Activated CD4-positive, alpha-beta T cell treated with anti-CD3 and anti-CD28 coated beads, Interleukin-2, amount 50 U/mL, for 1 hour (primary cell): ENCODE results near the gene CHRNA7.

Experiments
- DNase-seq: peaks from one replicate; pipeline ENCODE4 v3.0.0-alpha.2; 2020

Gene CHRNA7

DNA sequence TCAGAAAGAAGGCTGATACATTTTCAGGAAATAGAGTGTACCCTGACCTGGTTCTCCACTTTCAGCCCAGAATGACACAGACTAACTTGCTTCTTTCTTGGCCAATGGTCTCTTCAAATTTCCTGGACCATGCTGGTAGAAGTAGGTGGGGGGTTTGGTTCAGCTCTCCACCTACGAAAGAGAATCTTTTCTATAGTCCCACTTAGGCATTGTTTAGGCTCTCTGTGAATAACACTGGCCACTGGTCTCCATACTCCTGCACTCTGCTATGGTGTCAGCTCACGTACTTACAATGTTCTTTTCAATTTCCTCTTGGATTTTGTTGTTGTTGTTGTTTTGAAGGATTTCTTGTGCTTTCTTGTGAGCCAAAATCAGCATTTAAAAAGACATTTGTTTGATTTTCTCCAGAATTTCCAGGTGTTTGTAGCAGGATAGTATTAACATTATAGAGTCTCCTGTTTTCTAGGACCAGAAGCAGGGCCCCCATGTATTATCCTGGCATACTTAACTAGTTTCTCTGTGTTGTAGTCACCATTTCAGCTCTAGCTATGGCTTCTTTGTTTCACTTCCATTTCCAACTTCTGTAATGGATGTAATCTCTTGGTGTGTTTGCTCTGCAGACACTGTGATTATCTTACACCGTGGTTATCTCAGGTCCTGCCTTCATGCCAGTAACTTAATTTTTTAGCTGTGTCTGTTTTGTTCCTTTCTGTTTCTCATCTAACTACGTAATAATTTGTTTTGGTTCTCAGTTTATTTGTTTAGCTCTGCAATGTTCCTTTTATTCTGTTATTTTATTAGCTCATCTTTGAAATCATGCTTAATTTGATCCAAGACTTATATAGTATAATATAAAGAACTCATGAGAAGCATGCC, 61.4 kb downstream of the CHRNA7 start:
- DNase-seq = no peak

DNA sequence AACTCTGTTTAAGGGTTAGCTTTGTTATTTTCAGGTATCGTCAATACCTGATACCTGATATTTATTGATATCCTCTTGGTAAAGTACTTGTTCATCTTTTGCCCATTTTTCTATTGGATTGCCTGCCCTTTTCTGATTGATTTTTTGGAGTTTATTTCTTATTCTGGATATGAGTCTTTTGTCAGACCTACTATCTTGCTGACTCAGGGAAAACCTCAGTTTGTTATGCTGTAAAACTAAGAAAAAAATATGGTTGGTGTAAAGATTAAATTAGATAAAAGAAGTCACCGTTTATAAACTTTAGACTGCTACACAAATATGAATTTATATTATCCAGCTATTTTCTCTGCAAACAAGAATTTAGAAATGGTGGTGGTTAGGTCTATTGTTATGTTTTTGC, 65.9 kb downstream of the CHRNA7 start:
- DNase-seq = no peak

DNA sequence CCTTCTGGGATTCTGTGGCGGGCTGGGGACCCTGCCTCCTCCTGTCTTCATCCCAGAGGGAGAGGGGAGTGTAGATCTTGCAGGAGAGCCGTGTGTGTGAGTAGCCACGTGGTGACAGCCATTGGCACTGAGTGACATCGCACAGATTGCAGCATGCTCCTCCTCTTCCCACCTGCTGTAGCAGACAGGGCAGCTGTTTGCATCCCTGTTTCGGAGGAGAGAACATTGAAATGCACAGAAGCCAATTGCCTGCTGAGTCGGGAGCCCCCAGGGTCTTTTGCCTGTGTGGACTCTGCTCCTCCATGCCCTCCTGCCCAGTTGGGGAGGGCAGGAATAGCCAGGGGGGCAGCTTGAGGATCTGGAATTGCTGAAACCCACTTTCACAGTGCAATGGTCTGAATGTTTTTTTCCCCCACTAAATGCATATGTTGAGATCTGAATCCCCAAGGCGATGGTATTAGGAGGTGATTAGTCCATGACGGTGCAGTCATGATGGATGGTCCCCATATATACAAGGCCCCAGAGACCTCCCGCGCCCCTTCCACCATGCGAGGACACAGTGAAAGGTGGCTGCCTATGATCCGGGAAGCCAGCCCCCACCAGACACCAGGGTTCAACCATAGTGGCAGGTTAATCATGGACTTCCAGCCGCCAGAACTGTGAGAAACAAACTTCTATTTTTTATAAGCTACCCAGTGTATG, 66.8 kb downstream of the CHRNA7 start:
- no peak for DNase-seq

DNA sequence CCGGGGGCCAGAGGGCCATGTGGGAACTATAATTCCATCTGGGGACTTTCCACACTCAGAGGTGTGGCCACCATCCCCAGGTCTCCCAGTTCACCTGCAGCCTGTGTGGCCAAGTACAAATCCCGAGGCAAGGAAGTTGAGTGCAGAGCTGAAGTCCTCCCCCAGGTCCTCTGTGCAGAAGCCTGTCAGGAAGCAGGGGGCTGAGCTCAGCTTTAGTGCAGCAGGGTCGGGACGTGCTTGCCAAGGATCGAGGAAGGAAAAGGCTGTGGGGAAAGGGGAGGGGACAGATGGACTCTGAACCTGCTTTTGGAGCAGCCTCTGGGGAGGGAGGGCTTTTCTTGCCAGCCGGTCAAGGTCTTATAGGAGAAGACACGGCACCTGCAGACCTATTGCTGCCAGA, 67.7 kb downstream of the CHRNA7 start:
- DNase-seq = no peak

DNA sequence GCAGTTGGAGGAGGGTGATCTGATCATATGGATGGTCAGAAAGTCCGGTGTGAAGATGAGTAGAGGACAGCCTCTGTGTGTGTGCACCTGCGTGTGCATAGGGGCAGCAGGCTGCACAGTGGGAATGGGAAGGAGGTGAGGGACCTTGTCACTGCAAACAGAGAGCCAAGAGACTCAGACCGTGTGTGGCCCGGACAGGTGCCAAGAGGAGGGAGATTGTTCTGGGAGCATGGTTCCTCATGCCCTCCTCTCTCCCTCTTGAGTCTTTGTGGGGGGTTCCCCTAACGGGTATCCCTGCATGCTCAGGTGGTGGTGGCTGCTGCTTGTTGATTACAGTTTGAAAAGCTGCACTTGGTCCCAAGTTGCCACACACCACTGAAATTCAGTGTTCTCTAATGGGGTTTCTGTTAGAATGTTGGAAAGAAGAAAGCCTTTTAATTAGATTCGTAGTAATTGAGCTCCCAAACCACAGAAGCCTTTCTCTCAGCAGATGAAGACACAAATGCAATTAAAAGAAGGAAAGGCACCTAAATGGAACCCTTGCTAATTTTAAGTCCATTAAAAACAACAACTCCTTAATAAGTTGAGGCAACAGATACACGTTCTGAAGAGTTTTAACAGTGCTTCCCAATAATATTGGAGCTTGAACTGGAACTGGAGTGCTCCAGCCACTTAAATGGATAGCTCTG, 68.9 kb downstream of the CHRNA7 start:
- no peak for DNase-seq

DNA sequence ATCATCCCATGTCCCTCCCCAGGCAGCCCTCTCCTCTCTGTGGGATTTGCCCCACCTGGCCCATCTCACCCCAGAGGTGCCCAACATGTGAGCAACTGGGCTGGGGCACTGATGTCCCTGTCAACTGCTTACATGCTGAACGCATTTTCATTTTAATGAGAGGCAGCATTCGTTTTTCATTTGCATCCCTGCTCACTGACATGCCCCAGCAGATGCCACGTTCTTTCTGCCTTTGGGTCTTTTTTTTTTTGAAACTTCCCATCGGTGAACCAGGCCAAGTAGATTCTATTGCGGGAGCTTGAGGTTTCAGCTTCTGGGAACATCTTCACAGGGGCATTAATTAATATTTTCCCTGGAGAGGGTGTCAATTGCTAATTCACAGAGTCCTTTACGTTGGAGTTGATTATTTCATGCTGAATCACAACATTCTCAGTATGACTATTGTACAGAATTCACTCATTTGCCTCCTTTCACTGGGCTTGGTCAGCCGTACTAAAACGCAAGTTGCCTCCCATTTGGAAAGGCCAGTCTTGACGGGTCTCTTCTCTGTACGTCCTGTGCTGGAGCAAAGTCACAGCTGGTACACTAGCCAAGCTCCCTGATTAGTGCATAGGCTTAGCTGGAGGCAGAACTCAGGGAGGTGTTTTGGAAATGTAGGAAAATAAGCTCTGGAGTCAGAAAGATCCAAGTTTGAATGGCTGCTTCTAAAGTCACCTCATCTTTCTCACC, 69.8 kb downstream of the CHRNA7 start:
- DNase-seq = no peak

DNA sequence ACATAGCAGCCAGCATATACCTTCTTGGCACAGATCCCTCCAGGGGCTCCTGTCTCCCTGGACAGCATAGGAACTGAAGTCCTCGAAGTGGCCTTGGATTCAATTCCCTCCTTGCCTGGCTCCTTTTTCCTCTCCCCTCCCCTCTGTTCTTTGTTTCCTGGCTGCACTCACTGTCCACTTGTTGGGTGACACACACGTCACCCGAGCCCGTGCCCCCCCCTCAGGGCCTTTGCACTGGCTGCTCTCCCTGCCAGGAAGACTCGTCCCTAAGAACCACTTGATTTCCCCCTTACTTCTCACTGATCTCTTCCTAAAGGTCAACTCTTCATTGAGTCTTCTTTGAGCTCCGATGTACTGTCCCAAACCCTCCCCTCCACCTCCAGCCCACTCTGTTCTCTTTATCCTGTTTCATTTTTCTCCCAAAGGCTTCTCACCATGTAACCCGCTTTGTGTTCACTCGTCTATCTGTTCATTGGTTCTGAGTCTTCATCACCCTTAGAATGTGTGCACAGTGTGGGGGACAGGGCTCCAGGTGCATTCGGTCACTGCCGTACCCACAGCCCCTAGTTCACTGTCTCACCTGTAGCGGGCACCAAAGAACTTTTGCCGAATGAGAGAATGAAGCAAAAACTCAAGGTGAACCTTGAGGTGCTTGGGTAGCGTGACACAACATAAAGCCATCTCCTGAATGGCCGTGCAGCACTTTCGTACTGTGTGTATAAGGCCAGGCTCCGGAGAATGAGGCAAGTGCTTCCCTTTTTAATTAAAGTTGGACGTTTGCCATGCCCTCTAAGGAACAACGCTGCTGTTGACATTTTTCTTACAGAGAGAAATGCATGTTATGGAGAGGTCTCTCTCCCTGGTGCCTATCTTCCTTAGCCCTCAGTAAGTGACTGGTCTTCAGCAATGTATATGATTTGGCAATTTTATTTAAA, 74.0 kb downstream of the CHRNA7 start:
- DNase-seq = no peak

DNA sequence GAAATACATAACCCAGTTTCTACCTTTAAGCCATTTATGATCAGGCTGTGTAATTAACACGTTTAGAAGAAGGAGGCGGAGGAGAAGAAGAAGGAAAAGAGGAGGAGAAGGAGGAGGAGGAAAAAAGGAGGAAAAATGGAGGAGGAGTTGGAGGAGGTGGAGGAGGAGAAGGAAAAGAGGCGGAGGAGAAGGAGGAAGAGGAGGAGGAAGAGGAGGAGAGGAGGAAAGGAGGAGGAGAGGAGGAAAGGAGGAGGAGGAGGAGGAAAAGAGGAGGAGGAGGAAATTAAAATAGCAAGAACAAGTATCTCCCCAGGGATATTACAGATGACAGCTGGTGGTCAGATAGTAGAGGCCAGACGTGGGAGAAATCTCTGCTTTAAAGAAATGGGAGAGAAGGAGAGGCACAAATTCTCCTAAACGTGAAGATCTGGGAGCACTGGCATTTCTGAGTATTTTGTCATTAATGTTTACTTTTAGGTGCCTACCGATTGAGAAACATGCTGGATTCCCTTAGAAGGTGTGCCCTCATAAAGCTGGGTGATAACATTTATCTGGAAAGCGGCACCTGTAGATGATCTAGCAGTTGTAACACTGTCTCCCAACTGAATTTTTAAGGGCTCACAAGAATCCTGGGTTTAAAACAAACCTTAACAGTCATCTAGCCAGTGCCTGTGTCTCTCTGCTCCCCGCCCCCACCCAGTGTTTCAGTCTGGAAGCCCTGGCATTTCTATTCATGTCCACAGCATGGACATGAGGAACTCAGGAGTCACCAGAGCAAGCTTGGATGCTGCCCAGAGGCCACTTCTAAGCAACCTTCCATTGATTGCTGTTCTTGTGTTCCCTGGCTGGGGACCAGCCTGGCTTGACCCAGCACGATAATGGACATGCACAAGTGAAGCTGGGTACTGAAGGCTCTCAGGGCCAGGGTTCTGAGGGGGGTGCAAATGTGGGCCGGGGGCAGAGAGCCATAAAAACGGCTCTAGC, 75.2 kb downstream of the CHRNA7 start:
- no peak for DNase-seq

DNA sequence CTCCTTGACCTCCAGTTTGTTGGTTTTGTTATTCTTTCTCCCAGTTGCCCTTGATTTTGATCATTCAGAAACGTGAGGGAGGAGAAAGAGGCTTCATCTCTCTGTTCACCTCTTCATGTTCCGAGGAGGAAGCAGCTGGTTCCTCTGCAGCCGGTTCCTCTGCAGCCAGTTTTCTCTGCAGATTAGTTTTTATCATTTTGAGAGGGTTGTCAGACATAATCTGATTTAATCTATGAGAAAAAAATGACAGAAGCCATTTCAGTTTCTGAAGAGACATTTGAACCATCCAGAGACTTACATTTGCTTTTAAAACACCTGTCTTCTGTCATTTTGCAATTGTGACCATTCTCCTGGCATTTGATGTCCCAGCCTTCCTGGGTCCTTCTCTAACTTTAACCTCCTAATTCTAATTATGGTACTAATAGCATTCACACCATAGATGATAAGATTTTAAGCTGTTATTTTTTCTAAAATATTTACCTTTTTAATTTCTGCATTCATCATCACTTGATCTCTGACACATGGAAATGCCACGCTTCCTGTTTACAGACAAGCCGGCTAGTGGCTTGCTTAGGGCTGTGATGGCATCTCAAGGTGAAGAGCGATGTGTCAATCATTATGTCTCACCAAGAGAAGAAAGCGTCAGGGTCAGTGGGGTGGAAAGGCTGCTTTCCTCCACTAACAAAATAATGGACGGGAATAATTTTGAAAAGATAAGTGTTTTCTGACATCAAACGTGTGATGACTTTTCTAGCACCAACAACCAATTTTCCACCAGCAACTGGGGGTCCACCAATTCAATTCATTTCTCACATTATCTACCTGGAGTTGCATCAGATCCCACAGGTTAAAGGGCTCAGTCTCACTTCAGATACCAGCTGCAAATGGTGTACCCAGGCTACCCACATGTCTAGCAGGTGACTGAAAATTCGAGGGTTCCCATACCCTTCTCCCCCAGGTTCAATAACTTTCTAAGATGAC, 76.4 kb downstream of the CHRNA7 start:
- DNase-seq = no peak

DNA sequence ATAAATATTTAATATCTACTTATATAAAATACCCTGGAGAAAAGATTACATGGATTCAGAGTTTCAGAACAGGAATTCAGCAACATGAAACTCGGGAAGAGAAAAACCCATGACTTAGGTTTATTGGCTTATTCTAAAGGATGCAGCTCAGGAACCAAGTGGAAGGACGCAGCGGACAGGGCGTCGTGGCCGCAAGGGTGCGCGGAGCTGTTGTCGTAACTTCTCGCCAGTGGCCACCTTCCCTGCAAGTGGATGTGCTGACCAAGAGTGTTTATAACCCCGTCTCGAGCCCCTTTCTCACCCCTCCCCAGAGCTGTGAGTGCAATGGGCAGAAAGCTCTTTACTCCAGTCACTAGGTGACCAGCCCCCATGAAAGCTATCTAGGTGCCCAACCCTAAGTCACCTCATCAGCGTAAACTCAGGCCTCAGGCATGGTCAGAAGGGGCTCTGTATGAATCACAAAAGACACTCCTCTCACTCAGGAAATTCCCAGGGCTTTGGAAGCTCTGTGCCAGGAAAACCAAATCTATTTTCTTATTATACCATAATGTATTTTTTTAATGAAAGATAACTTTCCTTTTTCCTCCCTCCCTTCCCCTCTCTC, 77.3 kb downstream of the CHRNA7 start:
- no peak for DNase-seq

DNA sequence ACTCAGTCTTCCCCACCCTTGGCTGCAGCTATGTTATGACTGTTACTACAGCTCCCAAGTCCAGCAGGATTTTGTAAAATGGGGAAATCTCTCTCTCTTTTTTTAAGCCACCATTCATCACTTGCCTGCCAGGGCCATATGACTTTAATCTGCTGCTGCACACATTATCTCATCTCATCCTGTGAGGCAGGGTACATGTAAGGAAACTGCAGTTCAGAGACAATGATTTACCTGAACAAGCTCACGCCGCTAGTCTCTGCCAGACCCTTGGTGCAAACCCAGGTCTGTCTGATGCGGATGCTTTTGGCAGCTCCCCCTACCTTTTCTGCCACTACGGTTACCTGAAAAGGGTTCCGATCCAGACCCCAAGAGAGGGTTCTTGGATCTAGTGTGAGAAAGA, 78.3 kb downstream of the CHRNA7 start:
- no peak for DNase-seq

DNA sequence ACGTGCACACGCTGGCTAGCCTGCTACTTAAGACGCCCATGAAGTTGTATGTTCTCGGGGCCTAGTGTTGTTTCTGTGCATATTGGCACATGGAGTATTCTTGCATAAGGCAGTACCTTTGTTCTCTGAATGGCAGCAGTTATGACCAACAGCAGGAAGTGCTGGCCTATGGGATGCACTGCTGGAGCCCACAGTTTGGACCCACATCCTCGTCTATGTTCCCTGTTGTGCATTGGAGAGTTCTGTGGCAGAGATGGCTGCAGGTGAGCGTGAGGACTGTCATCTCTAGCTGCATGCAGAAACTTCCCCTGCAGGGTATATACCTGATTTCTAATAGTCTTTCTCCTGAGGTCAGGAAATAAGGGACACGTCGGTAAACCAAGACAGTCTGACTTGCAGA, 81.8 kb downstream of the CHRNA7 start:
- no peak for DNase-seq

DNA sequence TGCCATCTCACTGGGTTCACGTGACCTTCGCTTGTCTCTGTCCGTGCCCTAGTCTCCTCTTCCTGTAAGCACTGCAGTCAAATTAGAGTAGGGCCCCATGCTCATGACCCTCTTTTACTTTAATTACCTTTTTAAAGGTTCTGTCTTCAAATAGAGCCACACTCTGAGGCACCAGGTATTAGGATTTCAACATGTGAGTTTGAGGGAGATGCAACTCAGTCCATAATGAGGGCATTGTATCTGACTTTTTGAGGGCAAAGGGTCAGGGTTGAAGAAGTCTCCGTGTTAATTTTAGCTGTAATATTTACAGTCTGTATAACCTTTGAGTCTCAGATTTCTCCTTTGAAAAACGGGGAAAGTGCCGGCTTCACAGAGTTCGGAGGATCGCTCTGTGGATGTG, 82.9 kb downstream of the CHRNA7 start:
- no peak for DNase-seq

DNA sequence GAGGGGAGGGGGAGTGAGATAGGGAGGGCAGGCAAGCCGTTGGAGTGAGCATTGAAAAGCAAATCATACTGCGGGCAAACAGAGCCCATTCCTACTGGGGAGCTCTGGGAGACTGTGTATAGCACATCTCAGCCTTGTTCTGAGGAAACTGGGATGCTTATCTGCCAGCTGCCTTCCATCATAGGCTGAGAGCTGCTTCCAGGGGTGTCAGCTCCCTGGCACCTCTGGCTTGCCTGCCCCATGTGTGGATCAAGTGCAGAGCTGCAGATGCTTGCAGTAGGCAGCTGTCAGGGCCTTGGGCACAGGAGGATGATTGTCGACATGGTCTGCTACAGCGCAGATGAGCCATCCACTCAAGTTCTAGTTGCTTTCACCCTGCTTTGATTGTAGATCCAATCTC, 86.8 kb downstream of the CHRNA7 start:
- DNase-seq = no peak

DNA sequence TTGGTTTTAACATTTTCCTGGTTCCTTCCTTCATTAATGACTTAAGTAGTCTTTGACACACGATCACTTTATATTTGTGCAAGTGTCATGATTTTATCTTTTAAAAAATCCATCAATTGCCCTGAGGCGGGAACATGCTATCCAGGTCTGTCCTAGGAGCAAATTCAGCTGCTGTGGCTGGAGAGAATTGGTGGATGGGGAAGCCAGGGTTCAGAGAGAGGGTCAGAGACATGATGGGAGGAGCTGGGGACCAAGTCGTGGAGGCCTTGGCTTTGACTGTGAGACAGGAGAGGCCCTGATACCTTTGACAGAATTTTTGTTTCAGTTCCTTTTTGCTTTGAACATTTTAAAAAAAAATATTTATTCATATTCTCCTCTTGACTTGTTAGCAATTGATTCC, 89.0 kb downstream of the CHRNA7 start:
- no peak for DNase-seq

DNA sequence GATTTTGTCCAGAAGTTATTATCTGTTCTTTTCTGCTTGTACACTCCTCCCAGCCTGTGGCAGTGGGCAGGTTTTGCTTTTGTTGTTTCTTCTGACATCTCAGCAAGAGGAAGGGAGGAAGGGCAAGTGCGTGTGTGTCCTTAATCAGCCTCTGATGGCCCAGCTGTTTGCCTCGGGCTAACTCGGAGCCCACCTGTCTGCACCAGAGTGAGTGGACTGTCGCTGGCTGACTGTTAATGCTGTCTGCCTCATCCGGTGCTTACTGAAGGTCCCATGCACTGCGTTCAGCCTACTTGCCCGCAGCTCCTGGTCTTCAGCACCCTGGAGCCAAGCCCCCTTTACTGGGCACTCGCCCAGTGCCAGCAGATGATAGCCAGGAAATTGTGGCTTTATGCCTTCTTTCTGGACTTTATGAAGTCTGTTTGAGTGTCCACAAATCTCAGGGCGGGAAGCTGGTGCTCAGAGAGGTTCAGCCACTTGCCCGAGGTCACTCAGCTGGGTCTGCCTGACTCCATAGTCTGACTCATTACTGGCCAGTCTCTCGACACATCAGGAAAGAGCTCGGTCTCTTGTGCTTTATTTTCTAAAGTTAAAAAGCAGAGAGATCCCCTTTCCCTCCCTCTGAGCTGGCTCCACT, 89.5 kb downstream of the CHRNA7 start:
- DNase-seq = no peak

DNA sequence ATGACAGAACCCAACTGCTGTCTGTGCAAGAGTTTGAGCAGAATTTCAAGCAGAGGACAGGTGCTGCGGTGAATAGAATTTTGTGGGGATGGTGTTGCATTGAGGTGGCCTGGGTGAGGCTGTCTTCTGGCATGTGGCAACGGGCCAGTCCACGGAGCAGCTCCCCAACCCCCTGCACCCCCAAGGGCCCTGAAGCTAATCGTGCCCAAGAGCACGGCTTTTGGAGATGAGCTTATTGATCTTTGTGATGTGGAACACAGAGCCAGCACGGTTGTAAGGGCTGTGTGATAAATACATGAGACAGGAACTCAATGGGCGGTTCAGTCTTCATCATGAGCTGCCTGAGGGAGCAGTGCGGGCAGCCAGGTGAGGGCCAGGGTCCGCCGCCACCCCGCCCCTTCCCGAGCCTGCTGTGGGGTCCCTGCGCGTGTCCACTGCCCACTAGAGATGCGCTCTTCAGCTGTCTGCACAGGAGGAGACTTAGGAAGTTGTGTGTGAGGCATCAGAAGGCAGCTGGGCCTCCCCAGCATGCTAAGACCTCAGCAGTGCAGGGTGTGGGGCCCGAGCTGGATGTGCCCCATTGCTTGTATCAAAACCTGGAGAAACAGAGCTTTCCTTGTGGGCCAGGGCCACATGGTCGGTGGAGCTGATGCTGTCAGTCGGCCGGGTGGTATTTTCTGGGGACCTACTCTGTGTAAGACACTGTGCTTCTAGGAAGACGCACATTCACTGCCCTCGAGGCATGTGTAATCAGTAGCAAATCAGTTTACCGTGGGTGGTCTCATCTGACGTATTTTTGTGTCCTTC, 90.5 kb downstream of the CHRNA7 start:
- no peak for DNase-seq

DNA sequence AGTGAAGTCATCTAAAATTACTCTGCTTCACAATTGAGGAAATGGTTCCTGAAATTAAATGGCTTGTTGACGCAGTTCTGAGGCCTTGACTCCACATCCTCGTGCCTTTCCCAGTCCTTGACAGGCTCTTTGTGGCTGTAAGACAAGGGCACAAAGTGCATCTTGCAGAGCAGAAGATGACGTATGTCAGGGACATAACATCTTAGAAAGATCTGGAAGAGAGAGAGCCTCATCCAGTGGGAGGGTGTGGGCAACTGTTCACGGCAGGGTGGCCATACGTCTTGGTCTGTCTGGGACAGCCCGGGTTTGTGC, 91.0 kb downstream of the CHRNA7 start:
- DNase-seq = no peak
